ENCODE measurements around the gene MMP25.

GRCh38 chr16:3088925-3089716, 42.8 kb downstream of the MMP25 start:
- no peak for TF ChIP-seq EZH2 (IDR thresholded peaks at IDR 0.05; ENCODE audit: insufficient read depth, poor library complexity, severe bottlenecking)
- no peak for TF ChIP-seq EZH2phosphoT487 (IDR thresholded peaks at IDR 0.05; ENCODE audit: insufficient read depth, low read depth)

All from GM23248 (cell line).